Measurements from ENCODE around the gene ATRNL1.

Gene ATRNL1

GRCh38 chr10:115795964-115796363, 702.8 kb downstream of the ATRNL1 start:
- H3K36me3 ChIP-seq (replicated peaks; ENCODE audit: insufficient read depth, low read length): no peaks in the 10 kb centered on the region
- no peak overlapping the region for H3K27ac ChIP-seq (ENCODE audit: low read length)
- H3K4me1 ChIP-seq (ENCODE audit: low read length): peaks cover 9% of the 10 kb centered on the region
- no peaks in the 10 kb centered on the region for H3K27me3 ChIP-seq (replicated peaks; ENCODE audit: insufficient read depth, low read length)
- no peaks in the 10 kb centered on the region for H4K20me1 ChIP-seq (ENCODE audit: insufficient read depth, low read length)
- H2AFZ ChIP-seq (ENCODE audit: low read length): no peak overlapping the region
- no peak overlapping the region for H3K4me3 ChIP-seq (ENCODE audit: low read length)
- no peak for DNase-seq
- no peaks in the 10 kb centered on the region for H3K79me2 ChIP-seq (ENCODE audit: low read length)
- H3K9me3 ChIP-seq (replicated peaks; ENCODE audit: insufficient read depth, low read length): no peaks in the 10 kb centered on the region
- no peak overlapping the region for H3K4me2 ChIP-seq (ENCODE audit: low read depth, low read length)
- no peak overlapping the region for H3K9ac ChIP-seq (ENCODE audit: low read length)
- no peaks in the 10 kb centered on the region for H3K9me2 ChIP-seq (replicated peaks; ENCODE audit: insufficient read depth, low read length)
- H3F3A ChIP-seq (ENCODE audit: insufficient read depth, low read length): no peaks in the 10 kb centered on the region
- TF ChIP-seq CTCF (IDR thresholded peaks at IDR 0.05; ENCODE audit: low read length): no peak

- Histone ChIP-seq H3K36me3 (replicated peaks; ENCODE audit: insufficient read depth, low read length) (no peaks in the 10 kb centered on the region), H3K27ac (ENCODE audit: low read length) (no peak overlapping the region), H2AFZ (ENCODE audit: low read length) (no peak overlapping the region), H4K20me1 (ENCODE audit: insufficient read depth, low read length) (no peaks in the 10 kb centered on the region), H3K4me2 (ENCODE audit: low read depth, low read length) (no peak overlapping the region), H3K9ac (ENCODE audit: low read length) (no peak overlapping the region), H3K9me3 (replicated peaks; ENCODE audit: insufficient read depth, low read length) (no peaks in the 10 kb centered on the region), H3K27me3 (replicated peaks; ENCODE audit: insufficient read depth, low read length) (no peaks in the 10 kb centered on the region), H3K4me3 (ENCODE audit: low read length) (no peak overlapping the region), H3K9me2 (replicated peaks; ENCODE audit: insufficient read depth, low read length) (no peaks in the 10 kb centered on the region), H3K79me2 (ENCODE audit: low read length) (no peaks in the 10 kb centered on the region), H3K4me1 (ENCODE audit: low read length) (peaks cover 37% of the 10 kb centered on the region), H3F3A (ENCODE audit: insufficient read depth, low read length) (peaks cover 10% of the 10 kb centered on the region; the same call in 1 of the 2 replicates)
- TF ChIP-seq EZH2phosphoT487 (IDR thresholded peaks at IDR 0.05; ENCODE audit: low read length) (no peak), CTCF (IDR thresholded peaks at IDR 0.05; ENCODE audit: low read length) (no peak), EZH2 (optimal IDR thresholded peaks at IDR 0.05; ENCODE audit: low read depth, low read length) (no peak)
- DNase-seq: no peak
These were observed 708.3 kb downstream of the ATRNL1 start for GRCh38 chr10:115801457-115801856.

- Histone ChIP-seq H3K27ac (ENCODE audit: low read length) (no peak overlapping the region; the same call in 1 of the 2 replicates), H3K4me1 (ENCODE audit: low read length) (peaks cover 37% of the 10 kb centered on the region), H3K9me2 (replicated peaks; ENCODE audit: insufficient read depth, low read length) (no peaks in the 10 kb centered on the region), H3K9ac (ENCODE audit: low read length) (no peak overlapping the region), H3K36me3 (replicated peaks; ENCODE audit: insufficient read depth, low read length) (no peaks in the 10 kb centered on the region), H3K79me2 (ENCODE audit: low read length) (no peaks in the 10 kb centered on the region), H3K9me3 (replicated peaks; ENCODE audit: insufficient read depth, low read length) (no peaks in the 10 kb centered on the region), H3K4me2 (ENCODE audit: low read depth, low read length) (peak overlapping the region; percentile 46; the same call in 1 of the 2 replicates), H2AFZ (ENCODE audit: low read length) (no peak overlapping the region), H3K4me3 (ENCODE audit: low read length) (no peak overlapping the region), H3K27me3 (replicated peaks; ENCODE audit: insufficient read depth, low read length) (no peaks in the 10 kb centered on the region), H3F3A (ENCODE audit: insufficient read depth, low read length) (peaks cover 10% of the 10 kb centered on the region; the same call in 1 of the 2 replicates), H4K20me1 (ENCODE audit: insufficient read depth, low read length) (no peaks in the 10 kb centered on the region)
- no peak for DNase-seq
- TF ChIP-seq EZH2phosphoT487 (IDR thresholded peaks at IDR 0.05; ENCODE audit: low read length) (no peak), CTCF (IDR thresholded peaks at IDR 0.05; ENCODE audit: low read length) (no peak), EZH2 (optimal IDR thresholded peaks at IDR 0.05; ENCODE audit: low read depth, low read length) (no peak)
These were observed 708.8 kb downstream of the ATRNL1 start for GRCh38 chr10:115801992-115802391.

All from MM.1S (cell line).